DND-41 (cell line): ENCODE data around the gene PSKH1.

Experiments
- ATAC-seq: fragments of 200-7000 bp; cut with Tn5 transposase; 3 replicates; pipeline ENCODE4 v1.9.1; 2021; ENCODE audit warnings: low read depth; ENCODE audit not compliant: insufficient read depth
- DNase-seq: peaks from one replicate; pipeline ENCODE4 v3.0.0-alpha.2; 2020
- H2AFZ ChIP-seq: 2 replicates; pipeline ENCODE4 v1.6.0; 2012; ENCODE audit warnings: low read depth, low read length
- H3K27ac ChIP-seq: 2 replicates; pipeline ENCODE4 v1.5.1; 2012; ENCODE audit warnings: low read length, inconsistent platforms
- H3K27me3 ChIP-seq: fragments of 200-600 bp; sonication (generic); 2 replicates; pipeline ENCODE4 v1.6.0; 2012; ENCODE audit warnings: low read length, mild to moderate bottlenecking, inconsistent platforms; ENCODE audit not compliant: insufficient read depth, poor library complexity
- H3K36me3 ChIP-seq: 2 replicates; pipeline ENCODE4 v1.5.1; 2012; ENCODE audit warnings: low read length, inconsistent platforms; ENCODE audit not compliant: insufficient read depth
- H3K4me1 ChIP-seq: 2 replicates; pipeline ENCODE4 v1.5.1; 2012; ENCODE audit warnings: mild to moderate bottlenecking, low read length; ENCODE audit not compliant: insufficient read depth
- H3K4me2 ChIP-seq: 2 replicates; pipeline ENCODE4 v1.6.0; 2012; ENCODE audit warnings: mild to moderate bottlenecking, moderate library complexity, low read length, inconsistent platforms; ENCODE audit not compliant: insufficient read depth
- H3K4me3 ChIP-seq, 2 experiments: fragments of 200-600 bp in 1 of 2; shearing (Covaris generic) in 1 of 2; 2 replicates each; pipeline ENCODE4 v1.5.1; 2012 to 2016; ENCODE audit warnings: inconsistent platforms in 2 of 2, low read length in 2 of 2, mild to moderate bottlenecking in 2 of 2, low read depth in 1 of 2, moderate library complexity in 1 of 2
- H3K79me2 ChIP-seq: 2 replicates; pipeline ENCODE4 v1.6.0; 2012; ENCODE audit warnings: low read length, inconsistent platforms; ENCODE audit not compliant: insufficient read depth
- H3K9ac ChIP-seq: 2 replicates; pipeline ENCODE4 v1.6.0; 2012; ENCODE audit warnings: low read depth, mild to moderate bottlenecking, inconsistent platforms, low read length, moderate library complexity
- H3K9me3 ChIP-seq: 2 replicates; pipeline ENCODE4 v1.5.1; 2012; ENCODE audit warnings: low read length, moderate library complexity, mild to moderate bottlenecking, inconsistent platforms; ENCODE audit not compliant: insufficient read depth, severe bottlenecking
- H4K20me1 ChIP-seq: 2 replicates; pipeline ENCODE4 v1.6.0; 2012; ENCODE audit warnings: low read length; ENCODE audit not compliant: insufficient read depth
- CTCF ChIP-seq: IDR thresholded peaks from 2 replicates; pipeline ENCODE4 v1.5.1; 2012; ENCODE audit warnings: borderline replicate concordance, low read length, moderate library complexity, mild to moderate bottlenecking; ENCODE audit not compliant: poor library complexity, severe bottlenecking; ENCODE audit errors: extremely low read depth
- EZH2 ChIP-seq: IDR thresholded peaks from 3 replicates; pipeline ENCODE4 v1.6.1; 2012; ENCODE audit warnings: borderline replicate concordance, low read depth, mild to moderate bottlenecking, moderate library complexity, low read length, inconsistent platforms; ENCODE audit not compliant: severe bottlenecking

The PSKH1 gene

GRCh38 chr16:67879462-67879861 lies 13.6 kb upstream of the PSKH1 start:
- Histone ChIP-seq H3K79me2 (peaks cover 29% of the 10 kb centered on the region), H3K4me3 (no peak overlapping the region), H3K27me3 (no peaks in the 10 kb centered on the region), H3K4me1 (peaks cover 16% of the 10 kb centered on the region), H2AFZ (no peak overlapping the region), H3K36me3 (peaks cover 100% of the 10 kb centered on the region), H3K27ac (no peak overlapping the region), H3K4me2 (no peak overlapping the region), H3K9me3 (no peaks in the 10 kb centered on the region), H3K9ac (no peak overlapping the region), H4K20me1 (peaks cover 62% of the 10 kb centered on the region)
- ATAC-seq = no peak
- no peak for DNase-seq
- TF ChIP-seq CTCF = no peak
- no peak for TF ChIP-seq EZH2

GRCh38 chr16:67879936-67880335 lies 13.1 kb upstream of the PSKH1 start:
- Histone ChIP-seq H4K20me1 (peaks cover 60% of the 10 kb centered on the region), H3K9me3 (no peaks in the 10 kb centered on the region), H3K27me3 (no peaks in the 10 kb centered on the region), H3K79me2 (peaks cover 24% of the 10 kb centered on the region), H3K4me3 (no peak overlapping the region), H2AFZ (no peak overlapping the region), H3K36me3 (peaks cover 100% of the 10 kb centered on the region), H3K9ac (no peak overlapping the region), H3K4me2 (no peak overlapping the region), H3K4me1 (peaks cover 11% of the 10 kb centered on the region), H3K27ac (no peak overlapping the region)
- no peak for TF ChIP-seq CTCF
- TF ChIP-seq EZH2 = no peak
- ATAC-seq (no peak), DNase-seq (no peak)

GRCh38 chr16:67880584-67880983 lies 12.5 kb upstream of the PSKH1 start:
- no peak for TF ChIP-seq CTCF
- TF ChIP-seq EZH2 = no peak

GRCh38 chr16:67881621-67882161 lies 11.4 kb upstream of the PSKH1 start:
- Histone ChIP-seq H3K27me3 (no peaks in the 10 kb centered on the region), H3K79me2 (peaks cover 7% of the 10 kb centered on the region), H3K4me1 (no peaks in the 10 kb centered on the region), H3K9ac (no peak overlapping the region), H3K4me2 (no peak overlapping the region), H4K20me1 (peaks cover 42% of the 10 kb centered on the region), H2AFZ (no peak overlapping the region), H3K4me3 (no peak overlapping the region), H3K36me3 (peaks cover 97% of the 10 kb centered on the region), H3K9me3 (no peaks in the 10 kb centered on the region), H3K27ac (no peak overlapping the region)
- TF ChIP-seq CTCF (no peak), EZH2 (no peak)
- DNase-seq (no peak), ATAC-seq (no peak)

More at GRCh38 chr16:67880584-67880983, 12.5 kb upstream of the PSKH1 start:
- DNase-seq = no peak
- peaks cover 100% of the 10 kb centered on the region for H3K36me3 ChIP-seq
- no peak overlapping the region for H3K4me3 ChIP-seq
- H3K4me2 ChIP-seq = no peak overlapping the region
- no peaks in the 10 kb centered on the region for H3K9me3 ChIP-seq
- no peak overlapping the region for H2AFZ ChIP-seq
- peaks cover 53% of the 10 kb centered on the region for H4K20me1 ChIP-seq
- H3K79me2 ChIP-seq = peaks cover 18% of the 10 kb centered on the region
- H3K27ac ChIP-seq = no peak overlapping the region
- no peak for ATAC-seq
- peaks cover 5% of the 10 kb centered on the region for H3K4me1 ChIP-seq
- H3K9ac ChIP-seq = no peak overlapping the region
- no peaks in the 10 kb centered on the region for H3K27me3 ChIP-seq
